Stimulated activated CD4-positive, alpha-beta T cell treated with anti-CD3 and anti-CD28 coated beads, Interleukin-15, amount 100 ng/mL, for 48 hours (primary cell): ENCODE data around the gene MAP1B.

Source experiments
- DNase-seq, 2 donors: peaks; one replicate each; pipeline ENCODE4 v3.0.0-alpha.2; 2020; ENCODE audit warnings: low read depth in 2 of 2

Gene MAP1B

GRCh38 chr5:72191404-72191803 lies 84.1 kb downstream of the MAP1B start:
- DNase-seq = no peak

GRCh38 chr5:72194846-72195245 lies 87.6 kb downstream of the MAP1B start:
- peak in 1 of 2 donors; percentile 23 for DNase-seq

- DNase-seq = no peak
These were observed 88.3 kb downstream of the MAP1B start for GRCh38 chr5:72195581-72195980.

- DNase-seq = no peak
These were observed 90.1 kb downstream of the MAP1B start for GRCh38 chr5:72197393-72197792.

- no peak for DNase-seq
These were observed 92.4 kb downstream of the MAP1B start for GRCh38 chr5:72199681-72200080.

GRCh38 chr5:72202331-72202825 lies 95.1 kb downstream of the MAP1B start:
- DNase-seq = no peak

- DNase-seq = no peak
These were observed 96.1 kb downstream of the MAP1B start for GRCh38 chr5:72203251-72203845.

GRCh38 chr5:72204946-72205345 lies 97.7 kb downstream of the MAP1B start:
- no peak for DNase-seq

- no peak for DNase-seq
These were observed 98.2 kb downstream of the MAP1B start for GRCh38 chr5:72205431-72206009.

- DNase-seq = no peak
These were observed 98.9 kb downstream of the MAP1B start for GRCh38 chr5:72206160-72206559.

GRCh38 chr5:72206994-72207393 lies 99.7 kb downstream of the MAP1B start:
- DNase-seq = no peak

GRCh38 chr5:72208324-72208926 lies 101.2 kb downstream of the MAP1B start:
- DNase-seq = no peak

GRCh38 chr5:72209147-72210115 lies 102.2 kb downstream of the MAP1B start:
- DNase-seq = no peak

- DNase-seq = no peak
These were observed 103.8 kb downstream of the MAP1B start for GRCh38 chr5:72210888-72211678.

GRCh38 chr5:72212171-72212570 lies 104.9 kb downstream of the MAP1B start:
- no peak for DNase-seq

GRCh38 chr5:72213482-72213881 lies 106.2 kb downstream of the MAP1B start:
- no peak for DNase-seq

- no peak for DNase-seq
These were observed 106.9 kb downstream of the MAP1B start for GRCh38 chr5:72214168-72214567.

GRCh38 chr5:72216756-72217155 lies 109.5 kb downstream of the MAP1B start:
- no peak for DNase-seq

GRCh38 chr5:72221099-72221498 lies 113.8 kb downstream of the MAP1B start:
- DNase-seq = no peak

- no peak for DNase-seq
These were observed 114.3 kb downstream of the MAP1B start for GRCh38 chr5:72221541-72221940.

GRCh38 chr5:72222521-72222920 lies 115.2 kb downstream of the MAP1B start:
- DNase-seq = no peak
